ENCODE measurements around the gene SNAI3.

DNA sequence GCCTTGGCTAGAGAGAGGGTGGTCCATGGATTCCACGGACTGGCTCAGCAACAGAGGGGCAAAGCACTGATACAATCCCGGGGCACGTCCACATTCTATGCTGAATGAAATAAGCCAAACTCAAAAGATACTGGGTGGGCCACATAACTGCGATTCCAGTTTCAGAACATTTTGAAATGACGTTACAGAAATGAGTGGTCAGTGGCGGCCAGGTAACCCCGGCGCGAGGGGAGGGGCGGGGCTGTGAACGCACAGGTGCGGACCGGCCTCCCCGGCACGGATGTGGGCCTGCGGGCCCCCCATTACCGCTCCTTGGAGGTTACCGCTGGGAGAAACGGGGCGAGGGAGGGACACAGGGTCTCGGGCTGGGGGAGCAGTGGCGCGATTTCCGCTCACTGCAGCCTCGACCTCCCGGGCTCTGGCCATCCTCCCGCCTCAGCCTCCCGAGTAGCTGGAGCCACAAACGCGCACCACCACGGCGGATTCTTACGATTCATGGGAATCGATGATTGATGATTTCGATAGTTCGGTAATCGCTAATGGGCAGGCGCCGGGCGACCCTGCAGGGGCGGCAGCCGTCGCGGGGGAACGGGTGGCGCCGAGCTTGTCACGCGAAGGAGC lies 24.0 kb downstream of the SNAI3 start:
- TF ChIP-seq ZFX (IDR thresholded peaks at IDR 0.05) (0 out of 2 replicates have a peak, but pooled peaks have one; percentile 55), YY1 (IDR thresholded peaks at IDR 0.05; ENCODE audit: extremely low read depth, insufficient replicate concordance, low read depth, low read length) (no peak), CEBPB (IDR thresholded peaks at IDR 0.05; ENCODE audit: low read depth) (no peak), EZH2phosphoT487 (IDR thresholded peaks at IDR 0.05; ENCODE audit: borderline replicate concordance) (no peak), POLR2A (IDR thresholded peaks at IDR 0.05; ENCODE audit: borderline replicate concordance, extremely low read depth, insufficient read depth, insufficient read length) (no peak), POLR2AphosphoS5 (IDR thresholded peaks at IDR 0.05; ENCODE audit: low read depth, low read length) (no peak), SIN3A (IDR thresholded peaks at IDR 0.05; ENCODE audit: low read depth) (no peak), SRF (IDR thresholded peaks at IDR 0.05; ENCODE audit: low read depth) (no peak), EZH2 (IDR thresholded peaks at IDR 0.05) (no peak)
- TF ChIP-seq, protein P1, sequence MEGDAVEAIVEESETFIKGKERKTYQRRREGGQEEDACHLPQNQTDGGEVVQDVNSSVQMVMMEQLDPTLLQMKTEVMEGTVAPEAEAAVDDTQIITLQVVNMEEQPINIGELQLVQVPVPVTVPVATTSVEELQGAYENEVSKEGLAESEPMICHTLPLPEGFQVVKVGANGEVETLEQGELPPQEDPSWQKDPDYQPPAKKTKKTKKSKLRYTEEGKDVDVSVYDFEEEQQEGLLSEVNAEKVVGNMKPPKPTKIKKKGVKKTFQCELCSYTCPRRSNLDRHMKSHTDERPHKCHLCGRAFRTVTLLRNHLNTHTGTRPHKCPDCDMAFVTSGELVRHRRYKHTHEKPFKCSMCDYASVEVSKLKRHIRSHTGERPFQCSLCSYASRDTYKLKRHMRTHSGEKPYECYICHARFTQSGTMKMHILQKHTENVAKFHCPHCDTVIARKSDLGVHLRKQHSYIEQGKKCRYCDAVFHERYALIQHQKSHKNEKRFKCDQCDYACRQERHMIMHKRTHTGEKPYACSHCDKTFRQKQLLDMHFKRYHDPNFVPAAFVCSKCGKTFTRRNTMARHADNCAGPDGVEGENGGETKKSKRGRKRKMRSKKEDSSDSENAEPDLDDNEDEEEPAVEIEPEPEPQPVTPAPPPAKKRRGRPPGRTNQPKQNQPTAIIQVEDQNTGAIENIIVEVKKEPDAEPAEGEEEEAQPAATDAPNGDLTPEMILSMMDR (IDR thresholded peaks at IDR 0.05 in 2 of 3, conservative IDR thresholded peaks at IDR 0.05 in 1 of 3; ENCODE audit: borderline replicate concordance in 1 of 3, insufficient read depth in 1 of 3, low read depth in 2 of 3, low read length in 2 of 3): no peak
- TF ChIP-seq, protein P2, sequence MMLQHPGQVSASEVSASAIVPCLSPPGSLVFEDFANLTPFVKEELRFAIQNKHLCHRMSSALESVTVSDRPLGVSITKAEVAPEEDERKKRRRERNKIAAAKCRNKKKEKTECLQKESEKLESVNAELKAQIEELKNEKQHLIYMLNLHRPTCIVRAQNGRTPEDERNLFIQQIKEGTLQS (IDR thresholded peaks at IDR 0.05): no peak
- TF ChIP-seq, protein P3, sequence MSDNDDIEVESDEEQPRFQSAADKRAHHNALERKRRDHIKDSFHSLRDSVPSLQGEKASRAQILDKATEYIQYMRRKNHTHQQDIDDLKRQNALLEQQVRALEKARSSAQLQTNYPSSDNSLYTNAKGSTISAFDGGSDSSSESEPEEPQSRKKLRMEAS (IDR thresholded peaks at IDR 0.05): no peak
